Naive thymus-derived CD4-positive, alpha-beta T cell (primary cell): ENCODE data around the gene UVRAG. TPM values are rescaled to one million over a fixed set of nuclear protein-coding genes. Genes with fewer than 3 reads are reported as not detected.

Experiments used
- ATAC-seq: fragments of 150-1000 bp; cut with Tn5 transposase; 2 replicates; pipeline ENCODE4 v1.10.0; 2021; ENCODE audit warnings: mild to moderate bottlenecking, moderate library complexity
- CTCF ChIA-PET: fragments of 350-600 bp; sonication (Branson Sonifier 250); formaldehyde crosslinking; loops from one replicate; lab custom pipeline; 2021; ENCODE audit warnings: antibody characterized with exemption; lab: Charles Lee
- POLR2A ChIA-PET: fragments of 350-600 bp; sonication (Branson Sonifier 250); formaldehyde crosslinking; loops from one replicate; lab custom pipeline; 2021; ENCODE audit warnings: antibody characterized with exemption, inconsistent platforms; lab: Charles Lee
- DNase-seq, 9 donors: peaks; one replicate each; pipeline versions ENCODE4 v3.0.0 to v3.0.0-alpha.2; 2020 to 2022; ENCODE audit warnings: mixed read lengths in 1 of 9
- H3K27ac ChIP-seq: one replicate; pipeline ENCODE4 v1.7.0; 2013; ENCODE audit warnings: mild to moderate bottlenecking, low read depth, low read length, moderate library complexity
- H3K27me3 ChIP-seq, 2 donors: one replicate each; pipeline ENCODE4 v1.7.0; 2013; ENCODE audit warnings: low read length in 2 of 2, mild to moderate bottlenecking in 2 of 2, moderate library complexity in 2 of 2; ENCODE audit not compliant: control insufficient read depth in 2 of 2, insufficient read depth in 2 of 2
- H3K36me3 ChIP-seq, 3 experiments: 1 replicate in 2 of 3; 2 replicates in 1 of 3; pipeline ENCODE4 v1.7.0; 2013; ENCODE audit warnings: low read length in 3 of 3, mild to moderate bottlenecking in 3 of 3, moderate library complexity in 1 of 3; ENCODE audit not compliant: insufficient read depth in 3 of 3, control insufficient read depth in 2 of 3
- H3K4me1 ChIP-seq, 2 donors: one replicate each; pipeline ENCODE4 v1.7.0; 2013; ENCODE audit warnings: low read length in 2 of 2, mild to moderate bottlenecking in 2 of 2, moderate library complexity in 1 of 2; ENCODE audit not compliant: control insufficient read depth in 2 of 2, insufficient read depth in 2 of 2
- H3K4me3 ChIP-seq: 2 replicates; pipeline ENCODE4 v1.7.0; 2013; ENCODE audit warnings: mild to moderate bottlenecking, low read length
- H3K9me3 ChIP-seq, 3 experiments: 1 replicate in 2 of 3; 2 replicates in 1 of 3; pipeline ENCODE4 v1.7.0; 2013; ENCODE audit warnings: low read length in 3 of 3; ENCODE audit not compliant: control insufficient read depth in 2 of 3
- H3K27ac Mint-ChIP-seq, 9 donors: one replicate each; pipeline ENCODE4 v1.8.0; 2020 to 2022; ENCODE audit warnings: mixed read lengths in 9 of 9, mild to moderate bottlenecking in 8 of 9, moderate library complexity in 5 of 9, inconsistent platforms in 2 of 9
- H3K27me3 Mint-ChIP-seq, 5 donors: one replicate each; pipeline ENCODE4 v1.8.0; 2021 to 2022; ENCODE audit warnings: mixed read lengths in 5 of 5, mild to moderate bottlenecking in 1 of 5
- H3K36me3 Mint-ChIP-seq, 5 donors: one replicate each; pipeline ENCODE4 v1.8.0; 2020 to 2022; ENCODE audit warnings: mixed read lengths in 5 of 5, mild to moderate bottlenecking in 3 of 5, inconsistent platforms in 1 of 5
- H3K4me1 Mint-ChIP-seq, 7 donors: one replicate each; pipeline ENCODE4 v1.8.0; 2020 to 2022; ENCODE audit warnings: mixed read lengths in 7 of 7, mild to moderate bottlenecking in 3 of 7, inconsistent platforms in 1 of 7
- H3K4me3 Mint-ChIP-seq, 10 donors: one replicate each; pipeline ENCODE4 v1.8.0; 2020 to 2022; ENCODE audit warnings: mild to moderate bottlenecking in 10 of 10, mixed read lengths in 10 of 10, moderate library complexity in 6 of 10, inconsistent platforms in 2 of 10
- H3K9me3 Mint-ChIP-seq, 11 donors: one replicate each; pipeline ENCODE4 v1.8.0; 2020 to 2022; ENCODE audit warnings: mixed read lengths in 11 of 11, mild to moderate bottlenecking in 4 of 11, inconsistent platforms in 1 of 11, moderate library complexity in 1 of 11
- intact Hi-C, 2 donors: fragments of 100-400 bp; cut with micrococcal nuclease; formaldehyde crosslinking; loops; one replicate each; pipeline ENCODE4 v1.15.1; 2023
- polyA plus RNA-seq, 2 donors: library from polyadenylated mRNA; unstranded; fragments of 300-500 nt; fragmentation: Illumina TruSeq; gene quantifications; one replicate each; pipeline ENCODE4 v1.2.3, GENCODE V29; 2021
- total RNA-seq, 6 experiments: library from RNA in 5 of 6; stranded (reverse) in 5 of 6; gene quantifications; 1 replicate in 5 of 6; 2 replicates in 1 of 6; pipeline ENCODE4 v1.2.3 and lab custom pipeline; 2021 to 2026

The UVRAG gene
- total and polyA plus RNA-seq, 7 experiments from 2014 or later: 12.3 to 46.1 (median 24.6) TPM

- intact Hi-C loops: no loop called here
- ChIA-PET POLR2A (no interaction called here), CTCF (no interaction called here)
- no peak for ATAC-seq
- Histone ChIP-seq H3K27ac (no peak overlapping the region), H3K27me3 (no peaks in the 10 kb centered on the region), H3K36me3 (no peaks in the 10 kb centered on the region), H3K4me3 (no peak overlapping the region), H3K4me1 (no peaks in the 10 kb centered on the region), H3K9me3 (no peaks in the 10 kb centered on the region)
- peaks cover 0 to 5% (median 0%) of the 10 kb centered on the region in 7 donors for H3K4me1 Mint-ChIP-seq
- H3K27me3 Mint-ChIP-seq: no peaks in the 10 kb centered on the region
- DNase-seq: no peak
- no peak overlapping the region for H3K27ac Mint-ChIP-seq
- peaks cover 0 to 39% (median 14%) of the 10 kb centered on the region in 5 donors for H3K36me3 Mint-ChIP-seq
- peaks cover 0 to 2% (median 0%) of the 10 kb centered on the region in 11 donors for H3K9me3 Mint-ChIP-seq
- no peak overlapping the region for H3K4me3 Mint-ChIP-seq
Measured at GRCh38 chr11:76103460-76103859, 288.4 kb downstream of the UVRAG start.

GRCh38 chr11:76104285-76104684 lies 289.3 kb downstream of the UVRAG start:
- Mint-ChIP-seq H3K27me3 (no peaks in the 10 kb centered on the region), H3K4me1 (peaks cover 0 to 5% (median 0%) of the 10 kb centered on the region in 7 donors), H3K36me3 (peaks cover 0 to 39% (median 6%) of the 10 kb centered on the region in 5 donors), H3K4me3 (no peak overlapping the region), H3K9me3 (peaks cover 0 to 2% (median 0%) of the 10 kb centered on the region in 11 donors), H3K27ac (no peak overlapping the region)
- H3K27ac ChIP-seq: no peak overlapping the region
- POLR2A ChIA-PET: no interaction called here
- H3K36me3 ChIP-seq: no peaks in the 10 kb centered on the region
- CTCF ChIA-PET: no interaction called here
- ATAC-seq (no peak), DNase-seq (no peak)
- no peaks in the 10 kb centered on the region for H3K27me3 ChIP-seq
- intact Hi-C loops: no loop called here
- no peak overlapping the region for H3K4me3 ChIP-seq
- H3K4me1 ChIP-seq: no peaks in the 10 kb centered on the region
- no peaks in the 10 kb centered on the region for H3K9me3 ChIP-seq

- Mint-ChIP-seq H3K4me3 (no peak overlapping the region), H3K4me1 (peaks cover 0 to 3% (median 0%) of the 10 kb centered on the region in 7 donors), H3K27me3 (no peaks in the 10 kb centered on the region), H3K9me3 (peaks cover 0 to 2% (median 0%) of the 10 kb centered on the region in 11 donors), H3K27ac (no peak overlapping the region), H3K36me3 (peaks cover 0 to 34% (median 9%) of the 10 kb centered on the region in 5 donors)
- intact Hi-C loops: no loop called here
- Histone ChIP-seq H3K4me3 (no peak overlapping the region), H3K9me3 (no peaks in the 10 kb centered on the region), H3K27me3 (no peaks in the 10 kb centered on the region), H3K27ac (no peak overlapping the region), H3K36me3 (no peaks in the 10 kb centered on the region), H3K4me1 (no peaks in the 10 kb centered on the region)
- ATAC-seq: no peak
- no peak for DNase-seq
- ChIA-PET POLR2A (no interaction called here), CTCF (no interaction called here)
Measured at GRCh38 chr11:76105637-76106036, 290.6 kb downstream of the UVRAG start.

- Histone ChIP-seq H3K9me3 (no peaks in the 10 kb centered on the region), H3K27me3 (no peaks in the 10 kb centered on the region), H3K36me3 (no peaks in the 10 kb centered on the region), H3K27ac (no peak overlapping the region), H3K4me3 (no peak overlapping the region), H3K4me1 (no peaks in the 10 kb centered on the region)
- no peak overlapping the region for H3K27ac Mint-ChIP-seq
- ChIA-PET CTCF (interaction anchor here (0.7 kb wide), 1 partner anchor 269 kb away, joined by 4 read pairs; no protein-coding TSS in a partner anchor), POLR2A (no interaction called here)
- DNase-seq: no peak
- no peak overlapping the region for H3K4me3 Mint-ChIP-seq
- no peaks in the 10 kb centered on the region for H3K9me3 Mint-ChIP-seq
- no peaks in the 10 kb centered on the region for H3K27me3 Mint-ChIP-seq
- no peak for ATAC-seq
- H3K36me3 Mint-ChIP-seq: peaks cover 0 to 23% (median 8%) of the 10 kb centered on the region in 5 donors
- H3K4me1 Mint-ChIP-seq: no peaks in the 10 kb centered on the region
- intact Hi-C loops: no loop called here
Measured at GRCh38 chr11:76107971-76108370, 293.0 kb downstream of the UVRAG start.

GRCh38 chr11:76114238-76114637 lies 299.2 kb downstream of the UVRAG start:
- Mint-ChIP-seq H3K27me3 (no peaks in the 10 kb centered on the region), H3K4me1 (peaks cover 0 to 8% (median 0%) of the 10 kb centered on the region in 7 donors), H3K27ac (no peak overlapping the region), H3K4me3 (no peak overlapping the region), H3K36me3 (peaks cover 5 to 34% (median 13%) of the 10 kb centered on the region in 5 donors), H3K9me3 (no peaks in the 10 kb centered on the region)
- ATAC-seq (no peak), DNase-seq (no peak)
- intact Hi-C loops: no loop called here
- CTCF ChIA-PET: interaction anchor here (0.7 kb wide), 2 partner anchors 11 to 400 kb away, joined by 3 to 4 read pairs; no protein-coding TSS in a partner anchor
- Histone ChIP-seq H3K9me3 (no peaks in the 10 kb centered on the region), H3K4me3 (no peak overlapping the region), H3K27me3 (no peaks in the 10 kb centered on the region), H3K27ac (no peak overlapping the region), H3K36me3 (peaks cover 0 to 11% (median 0%) of the 10 kb centered on the region in 3 experiments), H3K4me1 (no peaks in the 10 kb centered on the region)
- POLR2A ChIA-PET: interaction anchor here (0.8 kb wide), 1 partner anchor 14 kb away, joined by 3 read pairs; no protein-coding TSS in a partner anchor

- Histone ChIP-seq H3K27me3 (no peaks in the 10 kb centered on the region), H3K4me1 (no peaks in the 10 kb centered on the region), H3K36me3 (peaks cover 0 to 11% (median 0%) of the 10 kb centered on the region in 3 experiments), H3K27ac (no peak overlapping the region), H3K4me3 (no peak overlapping the region), H3K9me3 (no peaks in the 10 kb centered on the region)
- Mint-ChIP-seq H3K9me3 (no peaks in the 10 kb centered on the region), H3K27me3 (no peaks in the 10 kb centered on the region), H3K27ac (no peak overlapping the region), H3K4me1 (peaks cover 0 to 8% (median 0%) of the 10 kb centered on the region in 7 donors), H3K36me3 (peaks cover 5 to 31% (median 10%) of the 10 kb centered on the region in 5 donors), H3K4me3 (no peak overlapping the region)
- intact Hi-C loops: no loop called here
- ATAC-seq (no peak), DNase-seq (no peak)
- ChIA-PET CTCF (interaction anchor here (1.4 kb wide), 1 partner anchor 36 kb away, joined by 3 read pairs; no protein-coding TSS in a partner anchor), POLR2A (no interaction called here)
Measured at GRCh38 chr11:76115555-76115954, 300.5 kb downstream of the UVRAG start.

- Mint-ChIP-seq H3K27ac (no peak overlapping the region), H3K9me3 (no peaks in the 10 kb centered on the region), H3K4me1 (peaks cover 0 to 10% (median 0%) of the 10 kb centered on the region in 7 donors), H3K4me3 (no peak overlapping the region), H3K27me3 (no peaks in the 10 kb centered on the region), H3K36me3 (peaks cover 5 to 29% (median 15%) of the 10 kb centered on the region in 5 donors)
- Histone ChIP-seq H3K4me3 (no peak overlapping the region), H3K4me1 (no peaks in the 10 kb centered on the region), H3K36me3 (peaks cover 0 to 11% (median 0%) of the 10 kb centered on the region in 3 experiments), H3K27ac (no peak overlapping the region), H3K9me3 (no peaks in the 10 kb centered on the region), H3K27me3 (no peaks in the 10 kb centered on the region)
- ChIA-PET CTCF (no interaction called here), POLR2A (interaction anchor here (0.7 kb wide), 1 partner anchor 13 kb away, joined by 3 read pairs; no protein-coding TSS in a partner anchor)
- intact Hi-C loops: no loop called here
- DNase-seq: no peak
- ATAC-seq: no peak
Measured at GRCh38 chr11:76119032-76119431, 304.0 kb downstream of the UVRAG start.
